NCI-H2171 (cell line): Measurements from ENCODE around the gene VSTM1.

Experiments used
- DNase-seq: peaks from one replicate; lab custom pipeline; 2025; lab: John Stamatoyannopoulos, UW

The VSTM1 gene

DNA sequence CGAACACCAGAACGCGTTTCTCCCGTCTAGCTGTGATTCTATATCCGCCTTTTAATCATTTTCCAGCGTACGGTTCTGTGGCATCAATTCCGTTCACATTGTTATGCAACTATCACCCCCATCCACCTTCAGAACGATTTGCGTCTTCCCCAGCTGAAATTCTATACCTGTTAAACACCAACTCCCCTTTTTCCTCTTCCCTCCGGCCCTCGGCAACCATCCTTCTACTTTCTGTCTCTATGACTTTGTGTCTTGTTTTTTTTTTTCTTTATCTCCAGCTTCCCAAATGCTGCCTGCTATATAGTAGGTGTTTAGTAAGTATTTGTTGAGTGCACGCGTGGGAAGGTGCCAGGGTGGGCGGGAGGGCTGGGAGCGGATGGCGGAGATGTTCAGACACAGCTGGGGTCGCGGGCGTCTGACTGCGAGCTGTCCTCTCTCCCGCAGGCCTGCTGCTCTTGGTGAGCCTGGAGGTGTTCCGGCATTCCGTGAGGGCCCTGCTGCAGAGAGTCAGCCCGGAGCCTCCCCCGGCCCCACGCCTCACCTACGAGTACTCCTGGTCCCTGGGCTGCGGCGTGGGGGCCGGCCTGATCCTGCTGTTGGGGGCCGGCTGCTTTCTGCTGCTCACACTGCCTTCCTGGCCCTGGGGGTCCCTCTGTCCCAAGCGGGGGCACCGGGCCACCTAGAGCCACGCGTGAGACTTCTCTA lies 52.0 kb downstream of the VSTM1 start:
- DNase-seq, result no peak

DNA sequence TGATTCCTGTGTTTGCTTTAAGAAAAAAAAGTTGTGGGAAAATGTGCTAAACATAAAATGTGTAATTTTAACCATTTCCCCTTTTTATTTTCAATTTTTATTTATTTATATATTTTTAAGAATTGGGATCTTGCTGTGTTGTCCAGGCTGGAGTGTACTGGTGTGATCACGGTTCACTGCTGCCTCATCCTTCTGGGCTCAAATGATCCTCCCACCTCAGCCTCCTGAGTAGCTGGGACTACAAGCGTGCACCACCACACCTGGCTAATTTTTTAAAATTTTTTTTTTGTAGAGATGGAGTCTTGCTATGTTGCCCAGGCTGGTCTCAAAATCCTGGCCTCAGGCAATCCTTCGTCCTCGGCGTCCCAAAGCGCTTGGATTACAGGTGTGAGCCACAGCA lies 53.2 kb downstream of the VSTM1 start:
- no peak for DNase-seq

DNA sequence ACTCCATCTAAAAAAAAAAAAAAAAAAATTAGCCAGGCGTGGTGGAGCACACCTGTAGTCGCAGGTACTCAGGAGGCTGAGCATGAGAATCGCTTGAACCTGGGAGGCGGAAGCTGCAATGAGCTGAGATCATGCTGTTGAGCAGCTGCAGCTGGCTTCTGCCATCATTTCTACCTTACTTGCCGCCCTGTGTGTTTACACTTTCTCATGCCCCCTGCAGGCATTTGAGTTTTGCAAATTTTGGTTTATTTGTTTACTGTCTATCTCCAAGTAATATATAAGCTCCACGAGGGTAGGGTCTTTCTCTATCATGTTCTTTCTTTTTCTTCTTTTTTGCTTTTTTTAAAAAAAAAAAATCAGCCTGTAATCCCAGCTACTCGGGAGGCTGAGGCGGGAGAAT lies 54.3 kb downstream of the VSTM1 start:
- DNase-seq, result no peak

DNA sequence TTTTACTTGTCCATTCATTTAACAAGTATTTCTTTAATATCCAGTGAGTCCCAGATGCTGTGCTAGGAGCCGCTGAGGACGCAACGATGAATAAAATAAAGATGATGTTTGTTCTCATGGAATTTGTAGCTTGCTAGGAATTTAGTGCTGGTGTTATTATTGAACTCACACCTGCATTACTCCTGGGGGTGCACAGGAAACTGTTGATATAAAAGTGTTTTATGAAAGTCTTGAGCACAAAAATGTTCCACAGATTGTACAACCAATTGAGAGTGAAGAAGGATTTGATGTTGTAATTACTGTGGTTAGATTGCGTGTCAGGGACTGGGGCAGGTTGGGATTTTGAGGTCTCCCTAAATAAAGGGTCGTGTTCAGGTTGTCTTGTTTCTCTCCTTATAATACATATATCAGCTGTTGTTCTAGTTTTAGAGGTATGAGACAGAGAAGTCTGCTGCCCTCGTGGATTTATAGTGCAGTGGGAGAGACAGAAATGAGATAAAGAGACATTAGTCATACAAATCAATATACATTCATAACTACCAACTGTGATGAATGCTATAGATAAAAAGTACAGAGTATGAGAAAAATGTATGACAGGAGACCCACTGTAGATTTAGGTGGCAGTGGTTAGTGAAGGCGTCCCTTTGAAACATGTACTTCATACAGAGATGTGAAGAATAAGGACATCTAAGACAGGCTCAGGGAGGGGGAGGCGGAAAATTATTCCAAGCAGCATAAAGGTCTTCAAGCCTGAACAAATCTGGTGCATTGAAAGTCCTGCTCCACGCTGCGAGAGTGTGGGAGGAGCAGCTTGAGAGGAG lies 61.0 kb downstream of the VSTM1 start:
- no peak for DNase-seq

DNA sequence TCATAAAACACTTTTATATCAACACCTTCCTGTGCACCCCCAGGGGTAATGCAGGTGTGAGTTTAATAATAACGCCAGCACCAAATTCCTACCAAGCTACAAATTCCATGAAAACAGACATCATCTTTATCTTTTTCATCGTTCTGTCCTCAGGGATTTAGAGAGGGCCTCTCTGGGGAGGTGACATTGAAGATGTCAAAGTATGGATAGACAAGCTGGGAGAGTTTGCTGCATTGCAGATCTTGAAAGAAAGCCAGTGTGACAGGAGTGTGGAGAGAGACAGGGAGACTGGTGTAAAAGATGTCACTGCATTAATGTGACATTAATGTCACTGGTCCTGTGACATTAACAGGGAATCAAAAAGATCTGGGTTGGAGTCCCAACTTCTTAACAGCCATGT lies 62.2 kb downstream of the VSTM1 start:
- no peak for DNase-seq

DNA sequence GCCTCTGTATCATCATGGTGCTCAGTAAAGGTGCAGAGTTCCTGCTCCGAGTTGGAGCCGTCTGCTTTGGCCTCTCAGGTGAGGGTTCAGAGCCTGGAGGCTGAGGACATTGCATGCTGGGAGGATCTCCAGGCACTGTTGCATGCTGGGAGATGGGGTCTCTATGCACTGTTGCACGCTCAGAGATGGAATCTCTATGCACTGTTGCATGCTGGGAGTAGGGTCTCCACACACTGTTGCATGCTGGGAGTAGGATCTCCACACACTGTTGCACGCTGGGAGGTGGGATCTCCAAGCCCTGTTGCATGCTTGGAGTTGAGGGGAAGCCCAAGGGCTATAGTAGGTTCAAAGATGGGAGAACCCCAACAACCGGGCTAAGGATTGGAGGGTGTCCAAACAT lies 64.0 kb downstream of the VSTM1 start:
- no peak for DNase-seq

DNA sequence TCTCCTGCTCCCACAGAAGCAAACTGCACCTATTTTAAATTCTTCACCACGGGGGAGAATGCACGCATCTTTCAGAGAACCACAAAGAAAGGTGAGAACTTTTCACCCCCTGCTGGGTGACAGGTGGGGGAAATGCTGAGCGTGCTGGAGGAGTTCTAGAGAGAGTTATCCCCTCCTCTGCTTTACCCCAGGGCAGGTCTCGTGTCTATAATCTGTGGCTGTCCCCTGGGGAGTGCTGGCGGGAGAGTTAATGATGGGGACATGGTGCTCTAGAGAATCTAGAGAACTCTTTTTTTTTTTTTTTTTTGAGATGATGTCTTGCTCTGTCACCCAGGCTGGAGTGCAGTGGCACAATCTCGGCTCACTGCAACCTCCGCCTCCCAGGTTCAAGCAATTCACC lies 65.5 kb downstream of the VSTM1 start:
- DNase-seq, result no peak

DNA sequence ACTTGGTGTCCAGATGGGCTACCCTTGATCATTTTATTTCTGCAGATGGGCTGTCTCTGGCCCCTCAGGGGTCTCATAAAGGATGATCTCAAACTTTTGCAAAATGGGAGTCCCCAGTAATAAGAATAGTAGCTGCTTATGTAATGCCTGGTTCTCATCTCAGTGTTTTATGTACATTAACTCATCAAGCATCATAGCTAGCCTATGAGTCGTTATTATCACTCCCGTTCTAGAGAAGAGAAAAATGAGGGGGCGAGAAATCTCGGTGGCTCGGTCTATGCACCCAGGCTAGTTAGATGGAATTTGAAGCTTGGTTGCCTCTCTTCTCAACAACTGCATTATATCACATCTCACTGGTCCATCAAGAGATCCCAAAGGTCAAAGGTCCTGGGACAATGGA lies 68.9 kb downstream of the VSTM1 start:
- DNase-seq, result no peak

DNA sequence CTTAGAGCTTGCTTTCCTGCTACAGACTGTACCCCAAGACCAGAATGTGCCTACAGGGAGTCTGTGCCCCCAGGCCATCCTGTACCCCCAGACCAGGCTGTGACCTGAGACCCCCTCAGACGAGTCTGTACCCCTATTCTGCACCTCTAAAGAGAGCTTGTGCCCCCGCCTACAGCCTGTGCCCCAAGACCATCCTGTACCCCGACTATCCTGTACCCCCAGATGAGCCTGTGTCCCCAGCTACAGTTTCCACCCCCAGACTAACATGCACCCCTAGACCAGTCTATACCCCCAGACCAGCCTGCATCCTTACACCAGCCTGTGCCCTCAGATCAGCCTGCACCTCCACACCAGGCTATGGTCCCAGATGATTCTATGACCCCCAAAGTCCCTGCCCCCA lies 70.2 kb downstream of the VSTM1 start:
- no peak for DNase-seq

DNA sequence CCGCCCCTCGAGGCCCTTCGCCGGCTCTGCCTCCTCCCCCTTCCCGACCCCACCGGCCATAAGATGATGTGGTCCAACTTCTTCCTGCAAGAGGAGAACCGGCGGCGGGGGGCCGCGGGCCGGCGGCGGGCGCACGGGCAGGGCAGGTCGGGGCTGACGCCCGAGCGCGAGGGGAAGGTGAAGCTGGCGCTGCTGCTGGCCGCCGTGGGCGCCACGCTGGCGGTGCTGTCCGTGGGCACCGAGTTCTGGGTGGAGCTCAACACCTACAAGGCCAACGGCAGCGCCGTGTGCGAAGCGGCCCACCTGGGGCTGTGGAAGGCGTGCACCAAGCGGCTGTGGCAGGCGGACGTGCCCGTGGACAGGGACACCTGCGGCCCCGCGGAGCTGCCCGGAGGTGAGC lies 70.9 kb downstream of the VSTM1 start:
- DNase-seq, result no peak

DNA sequence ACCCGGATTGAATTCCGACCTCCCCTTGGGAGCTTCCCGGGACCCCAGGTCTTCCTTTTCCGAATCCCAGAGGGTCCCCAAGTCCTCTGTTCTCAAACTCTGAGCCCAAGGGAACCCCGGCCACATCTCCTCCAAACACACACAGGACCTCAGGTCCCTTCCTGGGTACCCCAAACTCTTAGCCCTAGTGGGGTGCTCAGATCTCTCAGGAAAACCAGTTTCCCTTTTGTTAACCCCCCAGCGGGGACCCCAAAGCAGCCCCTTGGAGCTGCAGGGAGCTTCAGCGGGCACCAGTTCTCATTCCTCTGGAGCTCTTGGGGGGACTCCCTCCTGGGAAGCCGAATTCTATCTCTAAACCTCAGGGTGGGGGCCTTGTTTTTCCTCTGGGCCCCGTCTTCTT lies 71.5 kb downstream of the VSTM1 start:
- DNase-seq, result no peak

DNA sequence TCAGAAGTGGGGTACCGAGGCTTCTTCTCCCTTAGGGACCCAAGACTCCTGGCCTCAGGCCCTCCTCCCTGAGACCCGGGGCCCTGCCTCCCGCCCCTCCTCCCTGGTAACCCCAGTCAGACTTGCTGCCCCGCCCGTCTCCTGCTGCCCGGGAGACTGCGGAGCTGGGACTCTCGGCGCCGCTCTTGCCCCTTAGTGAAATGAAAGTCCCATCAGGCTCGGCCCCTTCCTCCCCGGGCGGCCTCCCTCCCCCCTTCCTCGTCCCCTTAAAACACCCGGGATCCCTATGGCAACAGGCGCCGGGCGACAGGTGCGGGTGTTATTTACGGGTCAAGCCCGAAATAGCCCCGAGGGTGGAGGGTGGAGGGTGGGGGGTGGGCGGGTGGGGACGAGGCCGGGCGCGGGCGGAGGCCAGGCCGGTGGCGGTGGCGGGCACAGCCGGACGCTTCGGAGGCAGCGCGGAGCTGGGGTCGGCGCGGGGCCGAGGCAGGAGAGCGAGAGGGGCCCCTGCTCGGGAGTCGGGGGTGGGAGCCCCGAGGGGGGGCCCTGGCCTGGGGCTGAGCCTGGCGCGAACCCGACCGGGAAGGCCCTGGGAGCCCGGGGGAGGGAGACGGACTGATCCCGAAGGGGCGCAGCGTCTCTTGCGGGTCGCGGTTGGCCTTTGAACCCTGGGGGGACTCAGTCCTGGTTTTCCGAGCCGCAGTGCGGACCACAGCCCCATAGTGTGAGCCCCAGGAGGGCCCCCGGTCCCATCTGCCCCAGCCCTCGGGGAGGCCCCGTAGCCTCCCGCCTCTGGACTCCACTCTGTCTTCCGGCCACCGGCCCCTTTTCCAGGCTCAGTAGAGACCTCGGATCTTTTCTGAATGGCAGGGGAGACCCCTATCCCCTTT lies 72.2 kb downstream of the VSTM1 start, which contains the start of gene CACNG6:
Gene CACNG6 (plus strand): TSS at position 414 of the 890 bp plus-strand sequence. CDS start 1,241 bp downstream, outside the sequence.
- DNase-seq, result no peak
